Liver (tissue), 9 donors: ENCODE data around the gene SPATS2. TPM values are rescaled to one million over a fixed set of nuclear protein-coding genes. Genes with fewer than 3 reads are reported as not detected.

ENCODE experiments used
- DNase-seq: peaks from one replicate; pipeline ENCODE4 v3.0.0-alpha.2; 2017; ENCODE audit warnings: low spot score
- H3K27ac ChIP-seq, 2 donors: one replicate each; pipeline ENCODE4 v1.7.0; 2013; ENCODE audit warnings: inconsistent platforms in 2 of 2, low read length in 2 of 2, control low read depth in 1 of 2, low read depth in 1 of 2, mild to moderate bottlenecking in 1 of 2
- H3K27me3 ChIP-seq, 4 donors: one replicate each; pipeline versions ENCODE4 v1.6.1 to v1.7.0; 2013; ENCODE audit warnings: low read length in 3 of 4, inconsistent platforms in 1 of 4, mild to moderate bottlenecking in 1 of 4, moderate library complexity in 1 of 4; ENCODE audit not compliant: control insufficient read depth in 4 of 4, insufficient read depth in 4 of 4
- H3K36me3 ChIP-seq, 4 donors: one replicate each; pipeline versions ENCODE4 v1.6.1 to v1.7.0; 2013; ENCODE audit warnings: low read length in 3 of 4, mild to moderate bottlenecking in 3 of 4, low read depth in 1 of 4, moderate library complexity in 1 of 4; ENCODE audit not compliant: control insufficient read depth in 4 of 4, insufficient read depth in 3 of 4
- H3K4me1 ChIP-seq, 4 donors: one replicate each; pipeline versions ENCODE4 v1.6.1 to v1.7.0; 2013; ENCODE audit warnings: low read length in 3 of 4, mild to moderate bottlenecking in 3 of 4, moderate library complexity in 1 of 4; ENCODE audit not compliant: control insufficient read depth in 4 of 4, insufficient read depth in 4 of 4
- H3K4me3 ChIP-seq, 3 donors: one replicate each; pipeline versions ENCODE4 v1.6.1 to v1.7.0; 2013; ENCODE audit warnings: low read length in 3 of 3, control low read depth in 1 of 3, low read depth in 1 of 3, mild to moderate bottlenecking in 1 of 3
- H3K9ac ChIP-seq, 2 donors: one replicate each; pipeline ENCODE4 v1.7.0; 2013; ENCODE audit warnings: low read length in 2 of 2, mild to moderate bottlenecking in 2 of 2, moderate library complexity in 2 of 2, control low read depth in 1 of 2, low read depth in 1 of 2
- H3K9me3 ChIP-seq, 4 donors: one replicate each; pipeline versions ENCODE4 v1.6.1 to v1.7.0; 2013; ENCODE audit warnings: low read length in 3 of 4; ENCODE audit not compliant: control insufficient read depth in 4 of 4
- ATF3 ChIP-seq: IDR thresholded peaks from 2 replicates; pipeline ENCODE4 v1.6.1; 2016; ENCODE audit warnings: antibody characterized with exemption
- EGR1 ChIP-seq, 2 donors: IDR thresholded peaks; 2 replicates each; pipeline ENCODE4 v1.6.1; 2016 to 2018; ENCODE audit warnings: antibody characterized with exemption in 2 of 2, low read depth in 2 of 2
- FOXA1 ChIP-seq: IDR thresholded peaks from 2 replicates; pipeline ENCODE4 v1.6.1; 2016; ENCODE audit warnings: antibody characterized with exemption
- FOXA2 ChIP-seq: IDR thresholded peaks from 2 replicates; pipeline ENCODE4 v1.6.1; 2016; ENCODE audit warnings: antibody characterized with exemption
- GABPA ChIP-seq, 2 donors: IDR thresholded peaks in 1 of 2; conservative IDR thresholded peaks in 1 of 2; 2 replicates each; pipeline ENCODE4 v1.6.1; 2016; ENCODE audit warnings: antibody characterized with exemption in 2 of 2, mild to moderate bottlenecking in 1 of 2, moderate library complexity in 1 of 2
- HNF4A ChIP-seq, 2 donors: conservative IDR thresholded peaks; 2 replicates each; pipeline ENCODE4 v1.6.1; 2016; ENCODE audit warnings: antibody characterized with exemption in 2 of 2, mild to moderate bottlenecking in 2 of 2
- HNF4G ChIP-seq: IDR thresholded peaks from 2 replicates; pipeline ENCODE4 v1.6.1; 2016; ENCODE audit warnings: antibody characterized with exemption
- JUND ChIP-seq, 2 donors: IDR thresholded peaks; 2 replicates each; pipeline ENCODE4 v1.6.1; 2016; ENCODE audit warnings: antibody characterized with exemption in 2 of 2
- NR2F2 ChIP-seq: IDR thresholded peaks from 2 replicates; pipeline ENCODE4 v1.6.1; 2016; ENCODE audit warnings: antibody characterized with exemption
- RAD21 ChIP-seq, 2 donors: IDR thresholded peaks; 2 replicates each; pipeline ENCODE4 v1.6.1; 2016; ENCODE audit warnings: antibody characterized with exemption in 2 of 2, mild to moderate bottlenecking in 2 of 2
- REST ChIP-seq: IDR thresholded peaks from 2 replicates; pipeline ENCODE4 v1.6.1; 2016; ENCODE audit warnings: antibody characterized with exemption, mild to moderate bottlenecking
- RXRA ChIP-seq, 2 donors: IDR thresholded peaks; 2 replicates each; pipeline ENCODE4 v1.6.1; 2017 to 2018; ENCODE audit warnings: antibody characterized with exemption in 2 of 2, mild to moderate bottlenecking in 1 of 2
- SP1 ChIP-seq: IDR thresholded peaks from 2 replicates; pipeline ENCODE4 v1.6.1; 2018; ENCODE audit warnings: antibody characterized with exemption, mild to moderate bottlenecking
- TAF1 ChIP-seq: conservative IDR thresholded peaks from 2 replicates; pipeline ENCODE4 v1.6.1; 2016; ENCODE audit warnings: antibody characterized with exemption, mild to moderate bottlenecking
- YY1 ChIP-seq: IDR thresholded peaks from 2 replicates; pipeline ENCODE4 v1.6.1; 2016; ENCODE audit warnings: antibody characterized with exemption, mild to moderate bottlenecking
- ZBTB33 ChIP-seq: IDR thresholded peaks from 2 replicates; pipeline ENCODE4 v1.6.1; 2016; ENCODE audit warnings: antibody characterized with exemption
- WGBS: extraction: QIAGEN DNeasy Blood & Tissue Kit; methylation state at CpG from one replicate; pipeline ENCODE4 v1.1.7; 2013; 5-methylcytosine and 5-hydroxymethylcytosine counted together
- polyA plus RNA-seq, 2 donors: library from polyadenylated mRNA; stranded (reverse) in 1 of 2; unstranded in 1 of 2; fragments of 200-250 nt in 1 of 2; fragments of >200 nt in 1 of 2; fragmentation: Nextera tagmentation in 1 of 2; extraction: Ambion mirVana in 1 of 2; gene quantifications; one replicate each; pipeline versions ENCODE4 v1.2.1 to v1.2.3, GENCODE V29; 2013 to 2015
- total RNA-seq, 2 donors: library from RNA; depleted of rRNA; stranded (reverse); fragments of >200 nt; gene quantifications; one replicate each; pipeline ENCODE4 v1.2.3, GENCODE V29; 2014
- donor health status: healthy.
- donor health status: healthy.
- donor health status: healthy.
- donor health status: healthy.
- donor health status: healthy.

The SPATS2 gene
- total and polyA plus RNA-seq, 4 donors: 2.4 to 5.2 (median 4.5) TPM

- H3K27me3 ChIP-seq: peaks cover 0 to 13% (median 4%) of the 10 kb centered on the region in 4 donors
- no peak for TF ChIP-seq RAD21 (IDR thresholded peaks at IDR 0.05)
- no peak for TF ChIP-seq GABPA (IDR thresholded peaks at IDR 0.05 in 1 of 2, conservative IDR thresholded peaks at IDR 0.05 in 1 of 2)
- TF ChIP-seq HNF4G: no peak
- no peak for TF ChIP-seq TAF1
- no peak for TF ChIP-seq ATF3
- no peak for TF ChIP-seq ZBTB33
- TF ChIP-seq FOXA1: no peak
- no peak for TF ChIP-seq HNF4A (conservative IDR thresholded peaks at IDR 0.05)
- TF ChIP-seq JUND (IDR thresholded peaks at IDR 0.05): no peak
- TF ChIP-seq EGR1 (IDR thresholded peaks at IDR 0.05; ENCODE audit: low read depth in 2 of 2): no peak
- TF ChIP-seq SP1: no peak
- TF ChIP-seq REST: no peak
- no peak for TF ChIP-seq YY1
- TF ChIP-seq RXRA (IDR thresholded peaks at IDR 0.05): no peak
- H3K36me3 ChIP-seq: no peaks in the 10 kb centered on the region
- no peak overlapping the region for H3K9ac ChIP-seq
- no peak for DNase-seq
- H3K27ac ChIP-seq: no peak overlapping the region
- H3K4me1 ChIP-seq: peaks cover 0 to 14% (median 9%) of the 10 kb centered on the region in 4 donors
- H3K9me3 ChIP-seq: no peaks in the 10 kb centered on the region
- H3K4me3 ChIP-seq: no peak overlapping the region
- WGBS: 63% methylated on average over 12 of the region's 12 CpGs
These were observed 32.6 kb upstream of the SPATS2 start for GRCh38 chr12:49334681-49335080.

GRCh38 chr12:49335118-49335954 lies 31.9 kb upstream of the SPATS2 start:
- no peak overlapping the region for H3K4me3 ChIP-seq
- H3K9me3 ChIP-seq: no peaks in the 10 kb centered on the region
- peaks cover 0 to 14% (median 9%) of the 10 kb centered on the region in 4 donors for H3K4me1 ChIP-seq
- no peak overlapping the region for H3K27ac ChIP-seq
- H3K9ac ChIP-seq: no peak overlapping the region
- no peak for TF ChIP-seq ZBTB33
- no peak for TF ChIP-seq RAD21 (IDR thresholded peaks at IDR 0.05)
- TF ChIP-seq REST: no peak
- no peak for TF ChIP-seq HNF4A (conservative IDR thresholded peaks at IDR 0.05)
- TF ChIP-seq HNF4G: no peak
- no peak for TF ChIP-seq NR2F2
- no peak for TF ChIP-seq EGR1 (IDR thresholded peaks at IDR 0.05; ENCODE audit: low read depth in 2 of 2)
- no peak for TF ChIP-seq YY1
- TF ChIP-seq FOXA2: no peak
- H3K36me3 ChIP-seq: no peaks in the 10 kb centered on the region
- no peak for DNase-seq
- H3K27me3 ChIP-seq: peaks cover 0 to 13% (median 4%) of the 10 kb centered on the region in 4 donors
- 71% methylated on average over 16 of the region's 16 CpGs for WGBS
